Astrocyte of the cerebellum (primary cell): Measurements from ENCODE around the gene CBLL1.

ENCODE experiments used
- DNase-seq: peaks from one replicate; pipeline ENCODE4 v3.0.0-alpha.2; 2011; ENCODE audit warnings: low read depth
- H3K4me3 ChIP-seq: 2 replicates; pipeline ENCODE4 v1.5.1; 2011; ENCODE audit warnings: mild to moderate bottlenecking, low read depth, low read length, moderate library complexity
- in situ Hi-C: cut with HindIII; loops from 2 replicates; pipeline ENCODE4 v1.10.0; 2017; ENCODE audit warnings: low sequenced_read_pairs
- TF ChIP-seq, protein P1 (sequence below): IDR thresholded peaks from 2 replicates; pipeline ENCODE4 v1.5.1; 2012; ENCODE audit warnings: low read length, low read depth, moderate library complexity, mild to moderate bottlenecking; ENCODE audit errors: missing control alignments

Gene CBLL1

DNA sequence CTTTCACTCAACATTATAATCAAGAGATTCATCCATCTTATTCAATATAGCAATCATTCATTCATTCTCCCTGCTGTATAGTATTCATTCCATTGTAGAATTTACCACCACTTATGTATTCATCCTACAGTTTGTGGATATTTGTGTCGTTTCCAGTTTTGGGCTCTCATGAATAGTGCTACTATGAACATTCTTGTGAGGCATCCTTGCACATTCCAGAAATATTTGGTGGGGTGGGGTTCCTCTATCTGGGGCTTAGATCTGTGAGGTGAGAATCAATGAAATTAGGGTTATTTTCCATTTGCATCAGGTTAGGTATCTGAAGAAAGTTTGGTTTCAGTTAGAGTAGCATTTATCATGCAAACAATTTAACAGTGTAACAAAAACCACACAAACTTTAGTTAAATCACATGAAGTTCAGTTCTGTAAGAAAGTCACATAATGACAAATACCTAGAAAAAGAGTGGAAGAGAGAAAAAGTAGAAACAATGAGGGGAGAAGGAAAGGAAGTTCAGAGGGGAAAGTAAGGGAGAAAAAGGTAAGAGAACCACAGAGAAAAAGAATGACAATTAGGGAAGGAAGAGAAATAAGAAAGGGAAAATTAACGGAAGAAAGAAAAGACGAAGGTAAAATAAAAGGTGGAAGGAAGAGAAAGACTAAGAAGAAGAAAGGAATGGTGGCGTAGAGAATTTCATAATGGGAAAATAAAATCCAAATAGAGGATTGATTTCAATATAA, 25.3 kb upstream of the CBLL1 start:
- TF ChIP-seq, protein P1, sequence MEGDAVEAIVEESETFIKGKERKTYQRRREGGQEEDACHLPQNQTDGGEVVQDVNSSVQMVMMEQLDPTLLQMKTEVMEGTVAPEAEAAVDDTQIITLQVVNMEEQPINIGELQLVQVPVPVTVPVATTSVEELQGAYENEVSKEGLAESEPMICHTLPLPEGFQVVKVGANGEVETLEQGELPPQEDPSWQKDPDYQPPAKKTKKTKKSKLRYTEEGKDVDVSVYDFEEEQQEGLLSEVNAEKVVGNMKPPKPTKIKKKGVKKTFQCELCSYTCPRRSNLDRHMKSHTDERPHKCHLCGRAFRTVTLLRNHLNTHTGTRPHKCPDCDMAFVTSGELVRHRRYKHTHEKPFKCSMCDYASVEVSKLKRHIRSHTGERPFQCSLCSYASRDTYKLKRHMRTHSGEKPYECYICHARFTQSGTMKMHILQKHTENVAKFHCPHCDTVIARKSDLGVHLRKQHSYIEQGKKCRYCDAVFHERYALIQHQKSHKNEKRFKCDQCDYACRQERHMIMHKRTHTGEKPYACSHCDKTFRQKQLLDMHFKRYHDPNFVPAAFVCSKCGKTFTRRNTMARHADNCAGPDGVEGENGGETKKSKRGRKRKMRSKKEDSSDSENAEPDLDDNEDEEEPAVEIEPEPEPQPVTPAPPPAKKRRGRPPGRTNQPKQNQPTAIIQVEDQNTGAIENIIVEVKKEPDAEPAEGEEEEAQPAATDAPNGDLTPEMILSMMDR: no peak
- no peak overlapping the region for H3K4me3 ChIP-seq
- no peak for DNase-seq
- in situ Hi-C loops: no loop called here

- in situ Hi-C loops: no loop called here
- no peak for DNase-seq
- TF ChIP-seq, protein P1: no peak
- H3K4me3 ChIP-seq: no peak overlapping the region
Measured at GRCh38 chr7:107721286-107721685, 22.7 kb upstream of the CBLL1 start.

GRCh38 chr7:107723255-107723654, 20.7 kb upstream of the CBLL1 start:
- H3K4me3 ChIP-seq: no peak overlapping the region
- TF ChIP-seq, protein P1: no peak
- in situ Hi-C loops: no loop called here
- no peak for DNase-seq

DNA sequence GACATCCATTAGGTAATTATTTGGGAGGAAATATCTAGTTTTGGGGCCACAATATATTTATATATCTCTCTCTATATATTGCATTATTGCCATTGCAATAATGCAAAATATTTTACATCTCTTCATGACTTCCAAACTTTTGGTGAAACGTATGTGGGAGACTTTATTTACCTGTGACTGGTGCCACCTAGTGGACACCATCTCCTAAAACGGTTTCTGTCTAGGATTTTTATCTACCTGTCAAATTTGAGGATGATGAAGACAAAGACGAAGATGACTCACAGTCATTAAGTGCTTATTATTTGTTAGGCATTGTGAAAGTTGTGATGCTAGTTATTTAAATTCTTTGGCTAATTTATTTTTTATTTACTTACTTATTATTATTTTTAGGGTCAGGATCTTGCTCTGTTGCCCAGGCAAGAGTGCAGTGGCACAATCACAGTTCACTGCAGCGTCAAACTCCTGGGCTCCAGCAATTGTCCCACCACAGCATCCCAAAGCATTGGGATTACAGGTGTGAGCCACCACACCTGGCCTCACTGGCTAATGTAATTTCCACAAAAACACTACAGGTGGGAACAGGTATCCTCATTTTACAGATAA, 18.7 kb upstream of the CBLL1 start:
- TF ChIP-seq, protein P1: peak; percentile 56
- in situ Hi-C loops: loop anchor here (5.0 to 25.0 kb wide), 2 partner anchors 263 to 538 kb away; no protein-coding TSS in a partner anchor
- H3K4me3 ChIP-seq: no peak overlapping the region
- peak; percentile 58 for DNase-seq

GRCh38 chr7:107726356-107727130, 17.4 kb upstream of the CBLL1 start:
- H3K4me3 ChIP-seq: no peak overlapping the region
- in situ Hi-C loops: loop anchor here (5.0 to 25.0 kb wide), 2 partner anchors 264 to 539 kb away; no protein-coding TSS in a partner anchor
- TF ChIP-seq, protein P1: no peak
- no peak for DNase-seq

- H3K4me3 ChIP-seq: no peak overlapping the region
- DNase-seq: no peak
- in situ Hi-C loops: loop anchor here (5.0 to 25.0 kb wide), 2 partner anchors 266 to 541 kb away; no protein-coding TSS in a partner anchor
- TF ChIP-seq, protein P1: no peak
Measured at GRCh38 chr7:107728276-107728675, 15.7 kb upstream of the CBLL1 start.
